Stimulated activated CD4-positive, alpha-beta T cell treated with anti-CD3 and anti-CD28 coated beads, Interleukin-1b, Interleukin-23, amount 100 ng/mL, for 1 hour (primary cell): ENCODE results near the gene CAMKK1.

ENCODE experiments used
- DNase-seq, 2 donors: peaks; one replicate each; pipeline ENCODE4 v3.0.0-alpha.2; 2020; ENCODE audit warnings: low read depth in 2 of 2

The CAMKK1 gene

GRCh38 chr17:3896968-3897235, 4.0 kb upstream of the CAMKK1 start:
- DNase-seq = no peak

- DNase-seq = no peak
These were observed 3.5 kb upstream of the CAMKK1 start for GRCh38 chr17:3896108-3896967.

- DNase-seq = no peak
These were observed 2.5 kb upstream of the CAMKK1 start for GRCh38 chr17:3895354-3895753.

GRCh38 chr17:3894911-3895343, 2.1 kb upstream of the CAMKK1 start:
- DNase-seq = no peak

- DNase-seq = no peak
These were observed 1.3 kb upstream of the CAMKK1 start for GRCh38 chr17:3894188-3894587.

GRCh38 chr17:3893720-3894116, 865 bp upstream of the CAMKK1 start:
- DNase-seq = no peak

GRCh38 chr17:3892095-3892998, 506 bp downstream of the CAMKK1 start:
- DNase-seq = peak; percentile 35 to 36

GRCh38 chr17:3891626-3892094, 1.2 kb downstream of the CAMKK1 start:
- DNase-seq = no peak

- no peak for DNase-seq
These were observed 2.0 kb downstream of the CAMKK1 start for GRCh38 chr17:3890878-3891219.

- DNase-seq = no peak
These were observed 2.6 kb downstream of the CAMKK1 start for GRCh38 chr17:3890082-3890877.

GRCh38 chr17:3889325-3890012, 3.4 kb downstream of the CAMKK1 start:
- no peak for DNase-seq

- DNase-seq = no peak
These were observed 4.3 kb downstream of the CAMKK1 start for GRCh38 chr17:3888343-3889171.

- no peak for DNase-seq
These were observed 5.0 kb downstream of the CAMKK1 start for GRCh38 chr17:3887804-3888203.

GRCh38 chr17:3887394-3887793, 5.5 kb downstream of the CAMKK1 start:
- DNase-seq = no peak

GRCh38 chr17:3886776-3887175, 6.1 kb downstream of the CAMKK1 start:
- DNase-seq = no peak

- DNase-seq = no peak
These were observed 6.9 kb downstream of the CAMKK1 start for GRCh38 chr17:3885970-3886369.

- no peak for DNase-seq
These were observed 7.6 kb downstream of the CAMKK1 start for GRCh38 chr17:3885271-3885670.

- no peak for DNase-seq
These were observed 8.7 kb downstream of the CAMKK1 start for GRCh38 chr17:3884188-3884587.

- no peak for DNase-seq
These were observed 10.6 kb downstream of the CAMKK1 start for GRCh38 chr17:3882276-3882675.

GRCh38 chr17:3880983-3881382, 11.9 kb downstream of the CAMKK1 start:
- no peak for DNase-seq
